A673 (cell line): Measurements from ENCODE around the gene RERE. TPM values are rescaled to one million over a fixed set of nuclear protein-coding genes. Genes with fewer than 3 reads are reported as not detected.

ENCODE experiments used
- BruUV-seq: library from RNA; stranded (reverse); fragments of 400-500 nt; replicated peaks from 2 replicates; lab custom pipeline; 2021; lab: Mats Ljungman, UMichigan
- CTCF ChIA-PET: fragments of 300-600 bp; sonication (Branson Sonifier 250); formaldehyde crosslinking; loops from one replicate; lab custom pipeline; 2022; ENCODE audit warnings: antibody characterized with exemption; lab: Charles Lee
- POLR2A ChIA-PET: fragments of 300-600 bp; sonication (Branson Sonifier 250); formaldehyde crosslinking; loops from one replicate; lab custom pipeline; 2022; ENCODE audit warnings: antibody characterized with exemption; ENCODE audit not compliant: low non-redundant PET; lab: Charles Lee
- DNase-seq: peaks from one replicate; pipeline ENCODE4 v3.0.0-alpha.2; 2015; ENCODE audit warnings: low spot score
- H3K27ac ChIP-seq: fragments of 200-600 bp; sonication (generic); 2 replicates; pipeline ENCODE4 v1.5.1; 2016; ENCODE audit warnings: mixed run types, low read depth, mild to moderate bottlenecking, mixed read lengths, antibody characterized with exemption, low read length; ENCODE audit not compliant: poor library complexity, severe bottlenecking
- H3K27me3 ChIP-seq: fragments of 200-600 bp; sonication (generic); replicated peaks from 2 replicates; pipeline ENCODE4 v1.6.1; 2017; ENCODE audit warnings: mixed run types, low read depth, mild to moderate bottlenecking, mixed read lengths, antibody characterized with exemption, low read length; ENCODE audit not compliant: insufficient read depth, poor library complexity
- H3K36me3 ChIP-seq: fragments of 200-600 bp; sonication (generic); 2 replicates; pipeline ENCODE4 v1.6.1; 2016; ENCODE audit warnings: mixed run types, mild to moderate bottlenecking, mixed read lengths, antibody characterized with exemption, low read length; ENCODE audit not compliant: insufficient read depth, poor library complexity, severe bottlenecking
- H3K4me1 ChIP-seq: fragments of 200-600 bp; sonication (generic); 2 replicates; pipeline ENCODE4 v1.6.1; 2017; ENCODE audit warnings: mixed run types, mild to moderate bottlenecking, mixed read lengths, antibody characterized with exemption, low read length; ENCODE audit not compliant: insufficient read depth, poor library complexity, severe bottlenecking
- H3K4me3 ChIP-seq: fragments of 200-600 bp; sonication (generic); 2 replicates; pipeline ENCODE4 v1.5.1; 2016; ENCODE audit warnings: low read depth, mixed run types, mild to moderate bottlenecking, mixed read lengths, low read length; ENCODE audit not compliant: poor library complexity, severe bottlenecking
- H3K9me3 ChIP-seq: fragments of 200-600 bp; sonication (generic); 2 replicates; pipeline ENCODE4 v1.6.1; 2016; ENCODE audit warnings: mixed run types, low read depth, mild to moderate bottlenecking, mixed read lengths, antibody characterized with exemption, low read length; ENCODE audit not compliant: poor library complexity, severe bottlenecking
- CTCF ChIP-seq: fragments of 300-800, 200-600 bp; sonication (generic); conservative IDR thresholded peaks from 2 replicates; pipeline ENCODE4 v1.5.1; 2017; ENCODE audit warnings: low read depth, mild to moderate bottlenecking, antibody characterized with exemption, low read length, moderate library complexity, mixed read lengths
- EZH2 ChIP-seq: fragments of 200-600 bp; sonication (generic); IDR thresholded peaks from 2 replicates; pipeline ENCODE4 v1.6.1; 2017; ENCODE audit warnings: borderline replicate concordance, low read depth, mild to moderate bottlenecking, mixed read lengths, antibody characterized with exemption, low read length; ENCODE audit not compliant: poor library complexity, severe bottlenecking
- intact Hi-C: fragments of 100-400 bp; cut with micrococcal nuclease; formaldehyde crosslinking; loops from one replicate; pipeline ENCODE4 v1.10.0; 2022; ENCODE audit not compliant: unreplicated experiment
- total RNA-seq: library from RNA; stranded (reverse); gene quantifications from 2 replicates; pipeline ENCODE4 v1.2.3, GENCODE V29; 2021

The RERE gene
- total RNA-seq, 1 experiment from 2014 or later, result 188 TPM

- Histone ChIP-seq H3K27me3 (no peaks in the 10 kb centered on the region), H3K27ac (no peak overlapping the region), H3K9me3 (no peaks in the 10 kb centered on the region), H3K36me3 (no peaks in the 10 kb centered on the region), H3K4me3 (no peak overlapping the region), H3K4me1 (peaks cover 50% of the 10 kb centered on the region)
- BruUV-seq, result no TSS peak
- intact Hi-C loops, result no loop called here
- CTCF ChIA-PET, result no interaction called here
- no peak for TF ChIP-seq EZH2
- TF ChIP-seq CTCF, result no peak
- POLR2A ChIA-PET, result no interaction called here
- DNase-seq, result no peak
These were observed 63.2 kb downstream of the RERE start for GRCh38 chr1:8754247-8754650.

- no peaks in the 10 kb centered on the region for H3K9me3 ChIP-seq
- CTCF ChIA-PET, result no interaction called here
- POLR2A ChIA-PET, result no interaction called here
- peaks cover 55% of the 10 kb centered on the region for H3K4me1 ChIP-seq
- intact Hi-C loops, result no loop called here
- H3K36me3 ChIP-seq, result no peaks in the 10 kb centered on the region
- peak; percentile 42 for DNase-seq
- no peak overlapping the region for H3K4me3 ChIP-seq
- TF ChIP-seq CTCF, result no peak
- no peak for TF ChIP-seq EZH2
- H3K27me3 ChIP-seq, result no peaks in the 10 kb centered on the region
- no TSS peak for BruUV-seq
- H3K27ac ChIP-seq, result no peak overlapping the region
These were observed 63.7 kb downstream of the RERE start for GRCh38 chr1:8753736-8754135.

- TF ChIP-seq EZH2, result no peak
- TF ChIP-seq CTCF, result no peak
- no peak overlapping the region for H3K27ac ChIP-seq
- BruUV-seq, result no TSS peak
These were observed 64.3 kb downstream of the RERE start for GRCh38 chr1:8752921-8753713.

More at GRCh38 chr1:8752921-8753713, 64.3 kb downstream of the RERE start:
- ChIA-PET POLR2A (no interaction called here), CTCF (no interaction called here)
- no peaks in the 10 kb centered on the region for H3K9me3 ChIP-seq
- H3K4me3 ChIP-seq, result no peak overlapping the region
- DNase-seq, result peak; percentile 57
- intact Hi-C loops, result no loop called here
- H3K27me3 ChIP-seq, result no peaks in the 10 kb centered on the region
- peaks cover 61% of the 10 kb centered on the region for H3K4me1 ChIP-seq
- H3K36me3 ChIP-seq, result no peaks in the 10 kb centered on the region
